GM06990 (cell line): ENCODE results near the gene ATP5F1B.
A peak's percentile ranks its signal among the peaks of the same experiment; 100 is the strongest.

Source experiments
- DNase-seq: peaks from one replicate; pipeline ENCODE4 v3.0.0-alpha.2; 2011; ENCODE audit not compliant: insufficient read length; ENCODE audit errors: extremely low read depth
- H3K27me3 ChIP-seq: replicated peaks from 2 replicates; pipeline ENCODE4 v1.6.0; 2011; ENCODE audit warnings: low read length; ENCODE audit not compliant: control insufficient read depth, insufficient read depth
- H3K36me3 ChIP-seq: 2 replicates; pipeline ENCODE4 v1.5.1; 2011; ENCODE audit warnings: low read length; ENCODE audit not compliant: control insufficient read depth, insufficient read depth
- H3K4me3 ChIP-seq: replicated peaks from 2 replicates; pipeline ENCODE4 v1.5.1; 2011; ENCODE audit warnings: low read depth, mild to moderate bottlenecking, control low read depth, low read length
- TF ChIP-seq, protein P1 (sequence below): IDR thresholded peaks from 2 replicates; pipeline ENCODE4 v1.5.1; 2011; ENCODE audit warnings: low read length, control low read depth, mild to moderate bottlenecking, inconsistent platforms; ENCODE audit not compliant: insufficient read depth, poor library complexity, severe bottlenecking

ATP5F1B gene

GRCh38 chr12:56591961-56592360, 53.8 kb downstream of the ATP5F1B start:
- Histone ChIP-seq H3K4me3 (no peak overlapping the region), H3K36me3 (peaks cover 6% of the 10 kb centered on the region; the same call in 1 of the 2 replicates), H3K27me3 (no peaks in the 10 kb centered on the region)
- DNase-seq, result no peak
- TF ChIP-seq, protein P1, sequence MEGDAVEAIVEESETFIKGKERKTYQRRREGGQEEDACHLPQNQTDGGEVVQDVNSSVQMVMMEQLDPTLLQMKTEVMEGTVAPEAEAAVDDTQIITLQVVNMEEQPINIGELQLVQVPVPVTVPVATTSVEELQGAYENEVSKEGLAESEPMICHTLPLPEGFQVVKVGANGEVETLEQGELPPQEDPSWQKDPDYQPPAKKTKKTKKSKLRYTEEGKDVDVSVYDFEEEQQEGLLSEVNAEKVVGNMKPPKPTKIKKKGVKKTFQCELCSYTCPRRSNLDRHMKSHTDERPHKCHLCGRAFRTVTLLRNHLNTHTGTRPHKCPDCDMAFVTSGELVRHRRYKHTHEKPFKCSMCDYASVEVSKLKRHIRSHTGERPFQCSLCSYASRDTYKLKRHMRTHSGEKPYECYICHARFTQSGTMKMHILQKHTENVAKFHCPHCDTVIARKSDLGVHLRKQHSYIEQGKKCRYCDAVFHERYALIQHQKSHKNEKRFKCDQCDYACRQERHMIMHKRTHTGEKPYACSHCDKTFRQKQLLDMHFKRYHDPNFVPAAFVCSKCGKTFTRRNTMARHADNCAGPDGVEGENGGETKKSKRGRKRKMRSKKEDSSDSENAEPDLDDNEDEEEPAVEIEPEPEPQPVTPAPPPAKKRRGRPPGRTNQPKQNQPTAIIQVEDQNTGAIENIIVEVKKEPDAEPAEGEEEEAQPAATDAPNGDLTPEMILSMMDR, result no peak

DNA sequence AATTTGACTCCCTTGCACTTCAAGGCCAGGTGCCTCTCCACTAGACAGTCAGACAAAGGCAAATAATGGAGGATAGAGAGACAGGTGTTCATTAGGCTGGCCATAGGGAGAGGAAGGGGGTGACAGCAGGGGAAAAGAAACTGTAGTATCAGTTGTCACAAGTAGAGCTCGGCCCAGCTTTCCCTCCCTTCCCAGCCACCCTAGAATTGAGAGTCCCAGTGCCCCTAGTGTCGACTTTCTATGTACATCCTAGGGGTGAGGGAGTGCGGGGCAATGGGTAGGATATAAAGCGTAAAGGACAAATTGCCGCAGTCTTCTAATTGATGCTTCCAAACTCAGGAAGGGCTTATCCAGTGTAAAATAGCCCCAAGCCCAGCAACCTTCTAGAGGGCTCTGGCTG, 54.7 kb downstream of the ATP5F1B start:
- TF ChIP-seq, protein P1, result peak; percentile 4
- no peak for DNase-seq
- Histone ChIP-seq H3K36me3 (peaks cover 2% of the 10 kb centered on the region; the same call in 1 of the 2 replicates), H3K4me3 (no peak overlapping the region), H3K27me3 (no peaks in the 10 kb centered on the region)

DNA sequence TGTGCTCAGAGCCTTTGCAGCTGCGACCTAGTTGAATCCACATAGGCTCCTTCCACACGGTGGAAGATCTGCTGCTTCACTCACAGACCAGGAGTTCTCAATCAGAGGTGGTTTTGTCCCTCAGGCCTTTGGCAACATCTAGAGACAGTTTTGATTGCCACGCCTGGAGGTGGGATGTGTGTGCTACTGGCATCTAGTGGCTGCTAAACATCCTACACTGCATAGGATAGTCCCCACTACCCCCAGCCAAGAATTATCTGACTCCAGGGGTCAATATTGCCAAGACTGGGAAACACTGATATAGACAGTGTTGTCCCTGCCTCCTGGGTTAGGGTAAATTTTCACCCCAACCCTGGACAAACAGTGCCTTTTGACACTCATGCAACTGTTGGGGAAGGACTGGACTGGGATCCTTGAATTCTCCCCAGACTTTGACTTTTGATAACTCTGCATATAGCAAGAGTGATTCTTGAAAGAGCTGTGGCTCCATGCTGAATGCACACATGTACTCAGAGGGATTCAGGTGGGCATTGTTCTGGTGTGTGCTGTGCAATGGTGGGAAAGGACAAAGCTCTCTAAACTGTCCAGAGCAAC, 55.5 kb downstream of the ATP5F1B start:
- H3K36me3 ChIP-seq, result no peaks in the 10 kb centered on the region
- TF ChIP-seq, protein P1, result peak; percentile 72
- no peak overlapping the region for H3K4me3 ChIP-seq
- DNase-seq, result no peak
- no peaks in the 10 kb centered on the region for H3K27me3 ChIP-seq

- Histone ChIP-seq H3K27me3 (no peaks in the 10 kb centered on the region), H3K4me3 (no peak overlapping the region), H3K36me3 (no peaks in the 10 kb centered on the region)
- TF ChIP-seq, protein P1, result no peak
- no peak for DNase-seq
Observed at GRCh38 chr12:56589783-56590182, 56.0 kb downstream of the ATP5F1B start.
